GM12878 (cell line): Measurements from ENCODE around the gene GPBP1L1.

ENCODE experiments used
- BCL11A ChIP-seq: IDR thresholded peaks from 2 replicates; pipeline ENCODE4 v1.6.1; 2011; ENCODE audit warnings: low read depth, low read length
- BCLAF1 ChIP-seq: fragments of 450-650 bp; IDR thresholded peaks from 2 replicates; pipeline ENCODE4 v1.6.1; 2017; ENCODE audit warnings: antibody characterized with exemption, mild to moderate bottlenecking, moderate library complexity
- BMI1 ChIP-seq: fragments of 450-650 bp; IDR thresholded peaks from 2 replicates; pipeline ENCODE4 v1.6.1; 2016; ENCODE audit warnings: mild to moderate bottlenecking, moderate library complexity, borderline replicate concordance
- CEBPZ ChIP-seq: fragments of 150-350 bp; IDR thresholded peaks from 2 replicates; pipeline ENCODE4 v1.6.1; 2016; ENCODE audit warnings: low read depth, low read length
- CREM ChIP-seq: IDR thresholded peaks from 2 replicates; pipeline ENCODE4 v1.6.1; 2014; ENCODE audit warnings: antibody characterized with exemption, low read depth
- CTCF ChIP-seq, 3 experiments: IDR thresholded peaks in 2 of 3; conservative IDR thresholded peaks in 1 of 3; 2 replicates each; pipeline ENCODE4 v1.5.1; 2011; ENCODE audit warnings: low read depth in 3 of 3, low read length in 3 of 3, mild to moderate bottlenecking in 3 of 3, control low read depth in 2 of 3, moderate library complexity in 2 of 3, inconsistent platforms in 1 of 3, mixed read lengths in 1 of 3; ENCODE audit not compliant: control insufficient read depth in 2 of 3, insufficient read depth in 1 of 3; ENCODE audit errors: extremely low read depth in 1 of 3
- EGR1 ChIP-seq, 2 experiments: IDR thresholded peaks; 1 replicate in 1 of 2; 2 replicates in 1 of 2; pipeline ENCODE4 v1.6.1; 2011 to 2012; ENCODE audit warnings: low read depth in 2 of 2, low read length in 2 of 2, borderline replicate concordance in 1 of 2, mild to moderate bottlenecking in 1 of 2, moderate library complexity in 1 of 2
- EZH2 ChIP-seq: IDR thresholded peaks from 2 replicates; pipeline ENCODE4 v1.6.1; 2012; ENCODE audit warnings: low read depth, mild to moderate bottlenecking, control low read depth, inconsistent platforms, low read length, borderline replicate concordance; ENCODE audit not compliant: control insufficient read depth
- NBN ChIP-seq: fragments of 450-650 bp; IDR thresholded peaks from 2 replicates; pipeline ENCODE4 v1.6.1; 2016
- POLR2A ChIP-seq: IDR thresholded peaks from 2 replicates; pipeline ENCODE4 v1.6.1; 2011; ENCODE audit warnings: low read depth, mild to moderate bottlenecking, low read length

- no peak for TF ChIP-seq EGR1 (IDR thresholded peaks at IDR 0.05; ENCODE audit: borderline replicate concordance in 1 of 2, low read depth in 2 of 2, low read length in 2 of 2)
- no peak for TF ChIP-seq POLR2A
- no peak for TF ChIP-seq CTCF (IDR thresholded peaks at IDR 0.05 in 2 of 3, conservative IDR thresholded peaks at IDR 0.05 in 1 of 3; ENCODE audit: control insufficient read depth in 2 of 3, extremely low read depth in 1 of 3, insufficient read depth in 1 of 3, low read depth in 3 of 3, low read length in 3 of 3)
- no peak for TF ChIP-seq BMI1
- no peak for TF ChIP-seq EZH2
- no peak for TF ChIP-seq NBN
- no peak for TF ChIP-seq CREM
- no peak for TF ChIP-seq CEBPZ
- TF ChIP-seq BCL11A: no peak
- no peak for TF ChIP-seq BCLAF1
These were observed 77.9 kb downstream of the GPBP1L1 start for GRCh38 chr1:45608175-45609156.
